ENCODE data around the gene RSRP1.
"Not testable (repeated sequence)": the region's sequence is repeated elsewhere in the genome, so short reads cannot be mapped to it uniquely, and the experiment has no call there.

The RSRP1 gene, protein sequence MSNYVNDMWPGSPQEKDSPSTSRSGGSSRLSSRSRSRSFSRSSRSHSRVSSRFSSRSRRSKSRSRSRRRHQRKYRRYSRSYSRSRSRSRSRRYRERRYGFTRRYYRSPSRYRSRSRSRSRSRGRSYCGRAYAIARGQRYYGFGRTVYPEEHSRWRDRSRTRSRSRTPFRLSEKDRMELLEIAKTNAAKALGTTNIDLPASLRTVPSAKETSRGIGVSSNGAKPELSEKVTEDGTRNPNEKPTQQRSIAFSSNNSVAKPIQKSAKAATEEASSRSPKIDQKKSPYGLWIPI

DNA sequence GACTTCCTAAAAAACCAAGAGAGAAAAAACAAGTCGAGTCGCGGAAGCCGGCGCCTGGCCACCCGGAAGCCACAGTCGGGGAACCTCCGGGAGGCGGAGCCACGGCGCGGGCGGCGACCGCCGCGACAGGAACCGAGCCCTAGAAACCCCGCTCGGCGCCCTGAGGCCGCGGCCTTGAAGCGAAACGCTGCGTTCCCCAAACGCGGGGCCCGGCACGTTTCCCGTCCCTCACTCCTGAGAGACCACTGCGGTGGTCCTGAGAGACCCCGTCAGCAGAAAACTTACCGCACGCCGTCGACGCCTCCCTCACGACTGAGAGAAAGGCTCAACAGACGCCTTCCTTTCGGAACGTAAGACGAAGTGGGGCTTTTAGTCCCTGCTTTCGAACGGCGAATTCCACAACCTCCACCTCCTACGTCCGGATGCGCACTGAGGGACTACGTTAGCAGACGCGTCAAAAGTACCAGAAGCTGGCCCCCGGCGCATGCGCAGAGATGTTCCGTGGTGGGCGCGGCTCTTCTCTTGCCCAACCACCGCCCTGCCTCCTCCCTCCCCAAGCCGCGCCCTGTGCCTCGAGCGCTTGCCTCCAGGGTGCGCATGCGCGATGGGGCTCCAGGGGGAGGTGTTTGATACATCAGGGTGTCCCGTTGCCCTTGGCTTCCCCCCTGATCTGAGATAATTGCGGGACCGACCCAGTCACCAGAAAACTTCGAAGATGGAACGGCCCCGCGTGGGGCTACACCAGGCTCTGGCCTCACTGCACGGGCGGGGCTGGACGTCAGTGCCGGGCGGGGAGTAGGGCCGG, at the start of gene RSRP1:
Gene RSRP1 (minus strand): TSS at position 431 of the 805 bp plus-strand sequence. CDS start 491 bp downstream, outside the sequence.
- Mint-ChIP-seq H3K9me3 (ENCODE audit: low read depth) (no peaks in the 10 kb centered on the region), H3K4me3 (peak within 1 kb of the TSS; percentile 96), H3K36me3 (peaks cover 17% of the 10 kb centered on the region), H3K27ac (peak within 1 kb of the TSS; percentile 98), H3K27me3 (no peaks in the 10 kb centered on the region), H3K4me1 (ENCODE audit: low read depth) (peaks cover 45% of the 10 kb centered on the region)

DNA sequence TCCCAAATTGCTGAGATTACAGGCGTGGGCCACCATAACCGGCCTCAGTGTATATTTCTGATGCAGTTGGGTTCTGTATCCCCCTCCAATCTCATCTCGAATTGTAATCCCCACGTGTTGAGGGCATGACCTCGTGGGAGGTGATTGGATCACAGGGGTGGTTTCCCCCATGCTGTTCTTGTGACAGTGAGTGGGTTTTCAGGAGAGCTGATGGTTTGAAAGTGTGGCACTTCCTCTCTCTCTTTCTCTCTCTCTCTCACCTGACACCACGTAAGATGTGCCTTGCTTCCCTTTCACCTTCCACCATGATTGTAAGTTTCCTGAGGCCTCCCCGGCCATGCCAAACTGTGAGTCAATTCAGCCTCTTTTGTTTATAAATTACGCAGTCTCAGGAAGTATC, 49.2 kb upstream of the RSRP1 start:
- H3K27ac Mint-ChIP-seq; H3K27me3 Mint-ChIP-seq; H3K4me1 Mint-ChIP-seq (ENCODE audit: low read depth); H3K4me3 Mint-ChIP-seq; H3K9me3 Mint-ChIP-seq (ENCODE audit: low read depth); H3K36me3 Mint-ChIP-seq: not testable (repeated sequence)

DNA sequence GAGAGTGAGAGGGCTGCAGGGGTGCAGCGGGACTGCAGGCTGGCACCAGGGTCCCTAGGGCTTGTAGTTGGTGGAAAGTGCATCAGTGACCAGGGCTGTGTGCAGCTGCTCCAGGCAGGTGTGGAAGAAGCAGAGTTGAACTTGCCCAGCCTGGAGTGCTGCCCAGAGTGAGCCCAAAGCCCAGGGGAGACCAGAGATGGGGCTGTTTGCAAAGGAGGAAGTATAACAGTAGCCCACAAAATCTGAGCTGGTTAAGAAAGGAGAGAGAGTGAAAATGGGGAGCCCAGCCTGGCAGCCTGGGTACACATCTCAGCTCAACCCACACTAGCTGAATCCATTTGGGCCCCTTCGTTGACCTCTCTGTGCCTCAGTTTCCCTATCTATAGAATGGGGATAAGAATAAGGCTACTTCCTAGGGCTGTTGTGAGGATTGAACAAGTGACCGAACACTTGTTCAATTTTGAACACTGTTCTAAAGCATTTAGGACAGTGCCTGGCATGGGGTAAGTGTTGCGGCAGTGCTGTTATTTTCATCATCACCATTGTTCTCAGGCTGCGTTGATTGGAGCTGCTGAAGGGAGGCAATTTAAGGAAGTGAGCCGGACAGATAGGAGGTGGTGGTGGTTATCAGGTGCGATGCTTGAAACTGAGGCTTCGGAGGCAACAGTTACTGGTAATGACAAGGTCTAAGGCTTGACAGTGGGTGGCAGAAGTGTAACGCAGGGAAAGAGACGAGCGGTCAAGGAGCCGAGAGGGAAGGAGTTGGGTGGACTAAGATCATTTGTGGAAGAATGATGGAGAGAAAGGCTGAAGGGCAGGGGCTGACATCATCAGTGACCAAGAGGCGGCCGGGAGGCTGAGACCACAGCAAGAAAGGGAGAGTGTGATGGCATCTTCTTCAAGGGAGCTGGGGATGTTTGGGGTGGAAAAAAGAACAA, 47.9 kb upstream of the RSRP1 start:
- H3K4me1 Mint-ChIP-seq (ENCODE audit: low read depth); H3K27me3 Mint-ChIP-seq; H3K4me3 Mint-ChIP-seq; H3K9me3 Mint-ChIP-seq (ENCODE audit: low read depth); H3K36me3 Mint-ChIP-seq; H3K27ac Mint-ChIP-seq: not testable (repeated sequence)

DNA sequence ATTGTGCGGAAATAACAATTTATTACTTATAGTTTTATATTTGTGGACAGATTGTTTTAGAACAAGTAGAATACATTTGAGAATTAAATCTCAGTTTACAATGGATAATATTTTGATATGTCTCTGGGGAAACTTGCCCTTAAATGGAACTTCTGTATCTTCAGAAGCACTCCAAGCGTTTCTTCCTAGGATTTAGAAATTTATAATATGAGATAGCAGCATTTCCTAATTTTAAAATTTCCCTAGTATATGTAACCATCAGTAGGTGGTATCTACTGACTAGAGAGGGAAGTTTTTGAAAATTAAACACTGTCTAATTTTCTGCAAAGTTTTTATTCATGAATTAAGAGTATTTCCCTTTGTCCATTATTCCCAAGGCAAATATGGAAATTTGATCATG, 46.2 kb upstream of the RSRP1 start:
- not testable (repeated sequence) for H3K27me3 Mint-ChIP-seq; H3K36me3 Mint-ChIP-seq; H3K27ac Mint-ChIP-seq; H3K9me3 Mint-ChIP-seq (ENCODE audit: low read depth); H3K4me1 Mint-ChIP-seq (ENCODE audit: low read depth); H3K4me3 Mint-ChIP-seq

DNA sequence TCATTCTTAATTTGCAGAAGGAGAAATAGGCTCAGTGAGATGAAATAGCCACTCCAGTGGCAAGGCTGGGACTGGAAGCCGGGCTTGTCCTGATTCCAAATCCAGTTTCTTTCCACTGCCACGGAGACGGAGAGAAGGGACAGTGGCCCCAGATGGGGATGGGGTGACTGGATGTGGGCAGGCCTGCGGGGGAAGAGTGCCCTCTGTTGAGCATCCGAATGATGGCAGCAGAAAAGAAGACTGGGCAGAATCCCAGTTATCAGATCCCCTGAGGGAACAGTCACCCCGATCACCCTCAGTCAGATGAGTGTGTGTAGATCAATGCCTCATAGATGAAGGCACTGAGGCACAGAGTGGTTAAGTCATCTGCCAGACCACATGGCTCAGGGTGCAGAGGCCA, 42.8 kb upstream of the RSRP1 start:
- H3K36me3 Mint-ChIP-seq; H3K27ac Mint-ChIP-seq; H3K4me1 Mint-ChIP-seq (ENCODE audit: low read depth); H3K27me3 Mint-ChIP-seq; H3K9me3 Mint-ChIP-seq (ENCODE audit: low read depth); H3K4me3 Mint-ChIP-seq: not testable (repeated sequence)

DNA sequence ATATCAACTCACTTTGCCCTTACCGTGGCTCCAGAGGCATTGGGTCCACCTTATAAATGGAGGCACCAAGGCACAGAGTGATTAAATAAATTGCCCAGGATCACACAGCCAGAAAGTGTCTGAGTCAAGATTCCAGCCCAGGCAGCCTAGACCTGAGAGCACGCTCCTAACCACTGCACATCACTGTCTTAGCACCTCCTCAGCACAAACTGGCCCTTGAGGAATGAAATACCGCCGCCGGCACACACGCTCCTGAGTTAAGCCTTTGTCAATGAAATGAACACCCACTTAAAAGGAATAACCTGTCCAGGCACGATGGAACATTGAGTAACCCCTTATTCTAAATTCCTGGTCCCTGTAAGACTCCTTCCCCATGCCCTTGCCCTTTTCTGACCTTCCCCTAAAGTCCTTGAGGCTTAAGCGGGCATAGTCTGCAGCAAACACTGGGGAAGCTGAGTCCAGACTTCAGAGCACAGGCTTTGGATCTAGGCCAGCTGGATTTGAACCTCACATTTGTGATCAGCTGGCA, 41.4 kb upstream of the RSRP1 start:
- not testable (repeated sequence) for H3K27me3 Mint-ChIP-seq; H3K4me3 Mint-ChIP-seq; H3K9me3 Mint-ChIP-seq (ENCODE audit: low read depth); H3K36me3 Mint-ChIP-seq; H3K27ac Mint-ChIP-seq; H3K4me1 Mint-ChIP-seq (ENCODE audit: low read depth)

DNA sequence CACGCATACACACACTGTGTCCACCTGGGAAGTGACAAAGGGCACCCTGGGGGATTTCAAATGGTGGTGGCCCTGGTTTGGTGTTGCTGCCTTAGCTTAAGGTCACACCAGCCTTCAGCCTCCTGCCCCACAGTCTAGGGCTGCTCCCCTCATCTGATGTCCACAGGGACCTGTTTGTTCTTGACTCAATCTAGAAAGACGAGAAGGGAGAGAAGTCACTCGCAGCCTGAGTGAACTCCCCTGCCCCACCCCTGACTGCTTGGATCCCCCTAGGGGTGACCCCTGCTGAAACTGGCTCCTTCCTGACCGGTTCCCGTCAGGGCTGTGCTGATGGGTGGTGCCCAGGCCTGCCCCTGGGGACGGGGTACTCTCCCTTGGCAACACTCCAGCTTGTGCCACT, 39.9 kb upstream of the RSRP1 start:
- not testable (repeated sequence) for H3K4me3 Mint-ChIP-seq; H3K9me3 Mint-ChIP-seq (ENCODE audit: low read depth); H3K36me3 Mint-ChIP-seq; H3K4me1 Mint-ChIP-seq (ENCODE audit: low read depth); H3K27ac Mint-ChIP-seq; H3K27me3 Mint-ChIP-seq

DNA sequence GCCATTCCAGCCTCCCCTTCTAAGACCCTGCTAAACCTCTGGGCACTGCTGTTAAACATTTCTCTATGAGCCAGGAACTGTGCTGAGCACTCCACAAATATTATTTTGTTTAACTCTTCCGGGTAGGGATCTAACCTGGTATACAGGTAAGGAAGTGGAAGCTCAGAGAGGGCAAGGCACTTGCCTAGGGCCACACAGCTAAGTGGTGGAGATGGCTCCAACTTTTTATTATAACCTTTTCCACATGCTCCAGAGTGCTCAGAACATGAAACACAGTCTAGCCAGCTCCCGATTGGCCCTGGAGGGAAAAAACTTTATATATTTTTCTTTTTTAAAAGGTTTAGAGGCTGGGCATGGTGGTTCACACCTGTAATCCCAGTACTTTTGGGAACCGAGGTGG, 38.6 kb upstream of the RSRP1 start:
- not testable (repeated sequence) for H3K27me3 Mint-ChIP-seq; H3K36me3 Mint-ChIP-seq; H3K9me3 Mint-ChIP-seq (ENCODE audit: low read depth); H3K4me3 Mint-ChIP-seq; H3K4me1 Mint-ChIP-seq (ENCODE audit: low read depth); H3K27ac Mint-ChIP-seq

DNA sequence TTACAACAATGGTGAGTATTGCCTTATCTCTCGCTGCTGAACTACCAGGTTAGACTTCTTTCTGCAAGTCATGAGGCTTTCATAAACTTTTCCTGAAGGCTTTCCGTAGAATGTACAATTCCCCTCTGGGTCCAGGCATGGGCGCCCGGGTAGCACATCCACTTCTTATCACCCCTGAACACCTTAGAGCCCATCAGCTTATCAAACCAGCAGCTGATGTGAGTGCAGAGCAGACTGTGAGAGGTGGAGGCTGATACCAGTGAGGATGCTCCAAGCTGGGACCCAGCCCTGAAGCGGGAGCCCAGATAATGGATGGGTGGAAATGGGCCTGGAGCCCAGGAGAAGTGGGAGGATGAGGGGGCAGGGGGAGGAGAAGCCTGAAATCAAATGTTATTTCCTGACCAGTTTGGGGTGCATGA, 32.4 kb upstream of the RSRP1 start:
- not testable (repeated sequence) for H3K9me3 Mint-ChIP-seq (ENCODE audit: low read depth); H3K4me1 Mint-ChIP-seq (ENCODE audit: low read depth); H3K27ac Mint-ChIP-seq; H3K36me3 Mint-ChIP-seq; H3K27me3 Mint-ChIP-seq; H3K4me3 Mint-ChIP-seq

DNA sequence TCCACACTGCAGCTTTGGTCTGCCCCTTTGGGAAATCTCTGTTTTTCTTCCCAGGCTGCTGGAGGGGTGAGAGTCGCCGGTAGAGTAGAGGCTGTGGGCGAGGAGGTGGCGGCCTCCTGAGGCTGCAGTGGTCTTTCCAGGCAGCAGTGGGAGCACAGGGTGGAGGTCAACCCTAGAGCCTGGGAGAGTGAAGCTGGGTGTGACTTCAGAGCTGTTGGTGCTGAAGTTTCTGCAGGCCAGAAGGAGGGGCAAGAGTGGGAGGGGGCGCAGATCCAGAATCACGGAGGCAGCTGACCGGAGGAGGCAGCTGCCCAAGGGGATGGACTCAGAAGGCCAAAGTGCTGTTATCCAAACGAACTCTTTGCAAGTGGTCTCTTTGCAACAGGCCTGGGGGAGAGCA, 31.5 kb upstream of the RSRP1 start:
- H3K4me3 Mint-ChIP-seq; H3K36me3 Mint-ChIP-seq; H3K4me1 Mint-ChIP-seq (ENCODE audit: low read depth); H3K27me3 Mint-ChIP-seq; H3K9me3 Mint-ChIP-seq (ENCODE audit: low read depth); H3K27ac Mint-ChIP-seq: not testable (repeated sequence)

DNA sequence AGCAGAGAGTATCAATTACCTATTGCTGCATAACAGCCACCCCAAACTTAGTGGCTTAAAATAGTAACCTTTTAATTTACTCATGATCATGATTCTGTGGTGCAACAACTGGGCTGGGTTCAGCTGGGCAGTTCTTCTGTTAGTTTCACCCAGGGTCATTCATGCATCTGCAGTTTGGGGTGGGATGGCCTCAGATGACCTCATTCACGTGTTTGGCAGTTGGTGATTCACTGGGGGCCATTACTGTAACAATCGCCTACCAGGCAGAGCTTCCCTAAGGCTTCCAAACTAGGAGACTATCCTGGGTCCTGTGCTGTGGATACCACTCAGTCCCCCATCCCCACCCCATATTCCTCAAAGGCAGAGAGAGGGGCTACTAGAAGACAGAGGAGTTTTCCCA, 31.1 kb upstream of the RSRP1 start:
- not testable (repeated sequence) for H3K27ac Mint-ChIP-seq; H3K27me3 Mint-ChIP-seq; H3K4me3 Mint-ChIP-seq; H3K9me3 Mint-ChIP-seq (ENCODE audit: low read depth); H3K36me3 Mint-ChIP-seq; H3K4me1 Mint-ChIP-seq (ENCODE audit: low read depth)

DNA sequence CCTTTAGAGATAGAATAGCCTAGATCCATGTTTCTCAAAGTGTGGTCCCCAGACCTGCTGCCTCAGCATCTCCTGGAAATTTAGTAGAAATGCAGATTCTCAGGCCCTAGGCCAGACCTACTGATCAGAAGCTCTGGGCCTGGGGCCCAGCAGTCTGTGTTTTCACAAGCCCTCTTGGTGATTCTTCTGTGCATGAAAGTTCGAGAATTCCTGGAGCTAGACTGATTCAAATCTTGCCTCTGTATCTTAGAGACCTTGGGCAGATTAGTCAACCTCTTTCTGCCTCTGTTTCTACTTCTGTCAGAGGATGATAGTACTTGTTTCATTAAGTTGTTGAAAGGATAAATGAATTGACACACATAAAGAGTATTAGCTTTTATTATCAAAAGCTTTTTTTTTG, 30.0 kb upstream of the RSRP1 start:
- not testable (repeated sequence) for H3K4me1 Mint-ChIP-seq (ENCODE audit: low read depth); H3K9me3 Mint-ChIP-seq (ENCODE audit: low read depth)

DNA sequence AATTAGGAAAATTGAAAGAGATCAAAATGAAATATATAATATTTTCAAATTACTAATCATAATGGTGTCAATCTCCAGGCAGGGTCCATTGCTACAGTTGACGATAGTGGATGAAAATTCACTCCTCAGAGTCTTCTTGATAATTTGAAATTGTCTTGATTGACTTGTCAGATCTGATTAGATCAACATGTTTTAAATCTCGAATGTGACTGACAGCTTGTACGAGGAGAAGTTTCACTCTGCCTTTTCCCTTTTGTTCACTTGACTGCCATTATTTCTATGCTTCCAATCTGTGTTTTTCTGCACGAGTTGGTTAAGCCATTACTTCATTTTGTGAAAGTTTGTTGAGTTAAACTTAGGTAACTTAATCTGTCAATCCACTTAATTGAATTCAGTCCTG, 28.4 kb upstream of the RSRP1 start:
- not testable (repeated sequence) for H3K27ac Mint-ChIP-seq; H3K4me1 Mint-ChIP-seq (ENCODE audit: low read depth); H3K9me3 Mint-ChIP-seq (ENCODE audit: low read depth); H3K4me3 Mint-ChIP-seq; H3K27me3 Mint-ChIP-seq; H3K36me3 Mint-ChIP-seq

More for the DNA sequence above, 30.0 kb upstream of the RSRP1 start:
- not testable (repeated sequence) for H3K27ac Mint-ChIP-seq, H3K27me3 Mint-ChIP-seq, H3K4me3 Mint-ChIP-seq, H3K36me3 Mint-ChIP-seq

DNA sequence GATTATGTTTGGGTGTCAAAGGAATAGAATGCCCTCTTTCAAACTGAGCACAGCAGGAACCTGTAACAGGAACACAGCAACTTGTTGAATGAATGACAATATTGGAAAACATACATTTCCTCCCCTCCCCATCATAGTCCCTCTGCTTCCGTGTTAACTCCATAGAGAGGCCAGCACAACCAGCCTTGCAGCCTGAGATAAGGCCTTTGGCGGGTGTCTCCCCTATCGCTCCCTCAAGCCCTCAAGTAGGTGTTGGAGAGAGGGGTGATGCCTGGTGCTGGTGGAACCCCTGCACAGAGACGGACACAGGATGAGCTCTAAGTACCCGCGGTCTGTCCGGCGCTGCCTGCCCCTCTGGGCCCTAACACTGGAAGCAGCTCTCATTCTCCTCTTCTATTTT, 25.0 kb upstream of the RSRP1 start, which contains the start of gene RHD:
Gene RHD (plus strand): TSS at position 272 of the 400 bp plus-strand sequence. CDS start 39 bp downstream, at position 311.
- not testable (repeated sequence) for H3K9me3 Mint-ChIP-seq (ENCODE audit: low read depth); H3K4me1 Mint-ChIP-seq (ENCODE audit: low read depth); H3K4me3 Mint-ChIP-seq; H3K27ac Mint-ChIP-seq; H3K27me3 Mint-ChIP-seq; H3K36me3 Mint-ChIP-seq

DNA sequence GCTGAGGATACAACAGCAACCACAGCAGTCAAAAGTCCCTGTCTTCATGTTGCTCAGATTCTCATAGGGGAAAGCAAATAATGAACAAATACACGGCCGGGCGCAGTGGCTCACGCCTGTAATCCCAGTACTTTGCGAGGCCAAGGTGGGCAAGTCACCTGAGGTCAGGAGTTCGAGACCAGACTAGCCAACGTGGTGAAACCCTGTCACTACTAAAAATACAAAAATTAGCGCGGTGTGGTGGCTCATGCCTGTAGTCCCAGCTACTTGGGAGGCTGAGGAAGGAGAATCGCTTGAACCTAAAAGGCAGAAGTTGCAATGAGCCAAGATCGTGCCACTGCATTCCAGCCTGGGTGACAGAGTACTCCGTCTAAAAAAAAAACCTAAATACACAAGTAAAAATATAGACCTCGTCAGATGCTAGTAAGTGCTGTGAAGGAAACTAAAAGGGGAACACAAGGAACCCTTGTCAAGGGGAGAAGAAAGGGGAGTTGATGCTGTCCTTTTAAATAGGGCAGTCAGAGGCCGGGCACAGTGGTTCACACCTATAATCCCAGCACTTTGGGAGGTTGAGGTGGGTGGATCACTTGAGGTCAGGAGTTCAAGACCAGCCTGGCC, 21.0 kb upstream of the RSRP1 start:
- H3K36me3 Mint-ChIP-seq; H3K27me3 Mint-ChIP-seq; H3K9me3 Mint-ChIP-seq (ENCODE audit: low read depth): not testable (repeated sequence)
- peak overlapping the region; percentile 89 for H3K4me3 Mint-ChIP-seq
- peaks cover 17% of the 10 kb centered on the region for H3K4me1 Mint-ChIP-seq (ENCODE audit: low read depth)
- peak overlapping the region; percentile 91 for H3K27ac Mint-ChIP-seq
